GM18505 (cell line): ENCODE data around the gene GREM2.

ENCODE experiments used
- ATAC-seq: cut with Tn5 transposase; IDR thresholded peaks from one replicate; pipeline ENCODE4 v1.9.1; 2021; ENCODE audit not compliant: unreplicated experiment
- POLR2A ChIP-seq: IDR thresholded peaks from 4 replicates; pipeline ENCODE4 v1.6.1; 2011; ENCODE audit warnings: borderline replicate concordance; ENCODE audit not compliant: insufficient read depth, insufficient read length; ENCODE audit errors: extremely low read depth

The GREM2 gene

GRCh38 chr1:240462766-240463395, 149.1 kb downstream of the GREM2 start:
- TF ChIP-seq POLR2A, result no peak
- ATAC-seq, result no peak

GRCh38 chr1:240462277-240462676, 149.7 kb downstream of the GREM2 start:
- ATAC-seq, result no peak
- no peak for TF ChIP-seq POLR2A

- ATAC-seq, result no peak
- no peak for TF ChIP-seq POLR2A
Observed at GRCh38 chr1:240457203-240457602, 154.8 kb downstream of the GREM2 start.

GRCh38 chr1:240455228-240455821, 156.6 kb downstream of the GREM2 start:
- ATAC-seq, result no peak
- no peak for TF ChIP-seq POLR2A

GRCh38 chr1:240445369-240445768, 166.6 kb downstream of the GREM2 start:
- ATAC-seq, result no peak
- no peak for TF ChIP-seq POLR2A

- no peak for TF ChIP-seq POLR2A
- no peak for ATAC-seq
Observed at GRCh38 chr1:240441669-240442068, 170.3 kb downstream of the GREM2 start.
